HG03097 (cell line): ENCODE results near the gene FARP1.

Source experiments
- ATAC-seq: cut with Tn5 transposase; IDR thresholded peaks from one replicate; pipeline ENCODE4 v1.9.1; 2021; ENCODE audit not compliant: unreplicated experiment, low FRiP score

Gene FARP1

DNA sequence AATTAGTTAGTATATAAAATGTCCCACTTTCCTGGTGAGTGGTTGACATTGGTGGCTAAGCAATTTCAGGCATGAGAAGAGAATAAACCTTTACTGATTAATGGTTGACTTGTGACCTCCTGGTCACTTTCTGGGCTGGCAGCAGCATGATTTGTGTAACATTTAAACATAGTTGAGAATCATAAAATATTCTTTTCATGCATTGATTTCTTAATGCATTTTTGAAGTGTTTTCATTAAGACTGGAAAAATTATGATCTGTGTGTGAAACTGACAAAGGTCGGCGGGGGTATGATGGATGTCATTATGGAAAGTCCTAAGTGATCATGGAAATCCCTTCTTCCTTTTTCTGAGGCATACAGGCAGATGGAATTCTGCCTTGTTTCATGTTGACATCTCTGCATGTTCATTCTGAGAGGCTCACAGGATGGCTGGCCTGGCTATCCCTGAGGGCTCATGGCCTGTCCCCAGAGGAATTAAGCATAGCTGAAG is 132.8 kb downstream of the FARP1 start:
- ATAC-seq = no peak

DNA sequence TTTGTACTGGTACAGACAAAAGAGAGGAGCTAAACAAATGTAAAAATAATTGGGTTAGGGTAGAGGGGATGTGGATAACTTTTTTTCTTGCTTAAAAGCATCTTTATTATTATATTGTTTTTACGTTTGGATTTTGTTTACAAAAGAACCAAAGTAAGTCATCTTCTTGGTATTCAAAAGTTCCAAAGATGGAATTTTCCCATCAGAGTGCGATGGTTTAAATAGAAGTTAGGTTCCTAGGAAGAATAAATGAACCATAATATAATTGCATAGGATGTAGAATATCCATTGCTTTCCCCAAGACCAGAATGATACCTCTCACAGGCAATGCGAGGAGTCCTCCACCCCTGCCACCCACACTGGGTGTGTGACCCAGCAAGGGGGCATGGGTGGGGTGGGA is 133.6 kb downstream of the FARP1 start:
- no peak for ATAC-seq

DNA sequence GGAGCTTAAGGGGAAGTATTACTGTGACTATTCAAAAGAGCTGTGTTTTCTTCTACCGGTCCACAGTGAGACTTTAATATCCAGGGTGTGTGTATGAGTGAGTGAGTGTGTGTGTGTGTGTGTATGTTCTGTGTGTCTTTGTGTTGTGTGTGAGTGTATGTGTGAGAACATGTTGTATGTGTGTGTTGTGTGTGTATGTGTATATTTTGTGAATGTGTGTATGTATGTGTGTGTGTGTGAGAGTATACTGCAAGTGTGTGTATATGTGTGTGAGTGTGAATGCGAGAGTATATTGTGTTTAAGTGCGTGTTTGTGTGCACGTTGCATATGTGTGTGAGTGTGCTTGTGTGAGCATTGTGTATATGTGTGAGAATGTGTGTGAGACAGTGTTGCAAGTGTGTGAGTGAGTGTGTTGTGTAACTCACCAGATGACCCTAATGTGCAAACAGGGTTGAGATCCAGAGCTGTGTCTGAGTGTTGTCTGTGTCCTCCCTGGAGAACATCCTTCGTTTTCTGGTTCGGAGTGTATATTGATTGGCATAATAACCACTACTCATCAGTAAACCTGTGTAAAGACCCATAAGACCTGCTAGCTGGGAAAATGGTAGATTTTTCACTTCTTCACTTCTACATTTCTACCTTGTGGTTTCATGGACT is 135.3 kb downstream of the FARP1 start:
- no peak for ATAC-seq

DNA sequence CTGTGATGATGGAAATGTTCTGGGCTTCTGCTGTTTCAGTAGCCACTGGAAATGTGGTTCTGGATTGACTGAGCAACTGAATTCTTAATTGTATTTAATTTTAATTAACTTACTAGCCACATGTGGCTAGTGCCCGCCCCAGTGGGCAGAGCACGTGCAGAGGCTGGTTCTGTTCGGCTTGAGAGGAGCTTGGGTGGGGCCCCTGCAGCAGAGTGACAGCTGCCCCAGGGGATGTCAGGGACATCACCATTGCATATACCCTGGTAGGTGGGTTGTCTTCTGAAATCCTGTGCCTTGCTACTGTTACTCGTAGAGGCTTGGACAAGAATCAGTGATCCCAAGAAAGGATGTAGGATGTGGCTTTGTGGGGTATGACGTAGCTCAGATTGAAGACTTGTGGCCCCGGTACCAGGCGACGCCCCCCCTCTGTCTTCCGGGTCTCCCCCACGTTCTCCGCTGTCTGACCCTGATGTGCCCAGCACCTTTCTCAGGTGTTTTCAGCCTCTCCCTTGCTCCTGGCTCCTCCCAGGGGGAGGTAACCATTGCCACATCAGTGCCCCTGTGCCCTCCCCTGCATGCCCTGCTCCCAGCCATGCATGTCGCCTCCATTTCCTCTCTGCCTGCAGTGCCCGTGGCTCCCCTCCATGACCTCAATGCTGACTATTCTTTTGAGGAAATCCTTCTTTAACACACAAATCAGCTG is 136.7 kb downstream of the FARP1 start:
- peak; percentile 91 for ATAC-seq

DNA sequence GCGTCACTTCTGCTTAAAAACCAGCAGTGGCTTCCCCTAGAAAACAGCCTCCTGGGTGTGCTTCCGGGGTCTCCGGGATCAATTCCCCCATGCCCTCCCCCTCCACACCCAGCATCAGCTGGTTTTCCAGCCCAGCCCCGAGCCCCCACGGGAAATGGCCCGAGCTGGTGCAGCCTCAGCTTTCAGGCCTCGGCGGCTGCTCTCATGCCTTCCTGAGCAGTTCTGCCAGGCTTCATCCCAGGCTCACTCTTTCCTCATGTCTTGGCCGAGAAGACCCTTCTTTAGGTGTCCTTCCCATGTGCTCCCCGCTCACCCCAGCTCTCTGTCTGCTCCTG is 137.2 kb downstream of the FARP1 start:
- ATAC-seq = peak; percentile 8

DNA sequence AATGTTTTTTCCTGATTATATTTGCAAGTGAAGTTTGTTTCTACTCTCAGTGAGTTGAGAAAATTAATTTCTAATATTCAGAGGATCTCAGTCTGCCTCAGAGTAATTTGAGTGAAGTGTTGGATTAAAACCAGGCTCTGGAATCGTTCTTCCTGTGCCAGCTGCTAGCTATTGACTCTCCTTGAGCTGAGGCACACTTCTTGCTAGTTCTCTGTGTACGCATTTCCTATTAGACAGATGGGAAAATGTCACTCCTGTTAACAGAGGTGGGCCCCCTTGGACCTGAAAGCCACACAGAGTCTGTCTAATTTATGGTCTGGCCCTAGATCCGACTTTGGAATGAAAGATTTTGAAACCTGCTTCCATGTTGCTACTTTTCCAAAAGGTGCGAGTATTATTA is 141.8 kb downstream of the FARP1 start:
- no peak for ATAC-seq

DNA sequence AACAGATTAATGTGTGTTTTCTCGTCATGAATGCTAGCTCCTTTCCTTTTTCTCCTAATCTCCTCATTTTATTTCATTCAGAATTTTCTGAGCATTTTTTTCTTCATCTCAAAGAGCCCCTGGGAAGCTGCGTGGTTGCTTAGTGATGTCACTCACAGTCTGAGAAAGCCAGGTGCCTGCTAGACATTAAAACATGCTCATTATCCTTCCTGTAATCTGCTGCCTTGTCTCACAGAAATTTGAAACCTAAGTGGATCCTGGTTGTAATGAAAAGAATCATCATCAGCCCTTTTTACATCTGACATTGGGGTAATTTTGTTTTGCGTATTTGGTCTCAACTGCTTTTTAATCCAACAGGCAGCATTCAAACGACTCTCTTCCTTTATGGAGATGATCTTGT is 142.4 kb downstream of the FARP1 start:
- no peak for ATAC-seq

DNA sequence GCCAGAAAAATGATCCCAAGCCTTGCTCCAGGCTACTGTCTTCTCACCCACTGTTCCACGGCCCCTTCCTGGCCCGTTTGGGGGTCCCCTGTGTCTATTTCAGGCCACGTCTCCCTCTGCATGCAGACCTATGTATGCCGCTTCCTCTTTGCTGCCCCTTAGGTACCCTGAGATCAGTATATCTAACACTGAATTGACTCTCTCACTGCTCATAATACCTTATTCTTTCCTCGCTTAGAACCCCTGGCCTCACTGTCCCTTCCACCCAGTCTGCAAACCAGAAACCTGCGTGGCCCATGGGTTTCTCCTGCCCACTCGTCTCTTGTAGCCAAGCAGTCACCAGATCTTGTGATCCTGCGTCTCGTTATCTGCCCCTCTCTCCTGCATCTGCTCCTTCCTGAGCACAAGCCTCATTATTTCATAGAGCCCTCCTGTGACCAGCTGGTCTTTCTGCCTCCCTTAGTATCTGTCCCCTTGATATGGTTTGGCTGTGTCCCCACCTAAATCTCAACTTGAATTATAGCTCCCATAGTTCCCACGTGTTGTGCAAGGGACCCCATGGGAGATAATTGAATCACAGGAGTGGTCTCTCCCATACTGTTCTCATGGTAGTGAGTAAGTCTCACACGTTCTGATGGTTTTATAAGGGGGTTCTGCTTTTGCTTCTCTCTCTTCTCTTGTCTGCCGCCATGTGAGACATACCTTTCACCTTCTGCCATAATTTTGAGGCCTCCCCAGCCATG is 143.1 kb downstream of the FARP1 start:
- ATAC-seq = no peak

DNA sequence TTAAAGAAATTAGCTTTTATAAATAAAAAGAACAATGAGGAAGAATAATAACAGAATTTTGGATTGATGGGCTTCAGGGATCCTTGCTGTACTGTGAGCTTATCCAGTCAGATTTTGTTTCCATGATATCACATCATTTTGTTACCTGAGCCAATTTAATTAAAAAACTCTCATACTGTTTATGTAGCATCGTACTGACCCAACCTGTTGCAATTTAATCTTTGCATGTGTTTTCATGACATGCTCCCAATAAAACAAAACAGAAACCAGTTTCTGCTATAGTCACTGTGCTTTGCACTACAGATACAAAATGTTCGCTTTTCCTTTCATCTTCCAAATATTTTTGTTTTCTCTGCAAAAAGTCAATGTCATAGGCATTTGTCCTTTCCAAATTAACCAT is 143.9 kb downstream of the FARP1 start:
- ATAC-seq = no peak

DNA sequence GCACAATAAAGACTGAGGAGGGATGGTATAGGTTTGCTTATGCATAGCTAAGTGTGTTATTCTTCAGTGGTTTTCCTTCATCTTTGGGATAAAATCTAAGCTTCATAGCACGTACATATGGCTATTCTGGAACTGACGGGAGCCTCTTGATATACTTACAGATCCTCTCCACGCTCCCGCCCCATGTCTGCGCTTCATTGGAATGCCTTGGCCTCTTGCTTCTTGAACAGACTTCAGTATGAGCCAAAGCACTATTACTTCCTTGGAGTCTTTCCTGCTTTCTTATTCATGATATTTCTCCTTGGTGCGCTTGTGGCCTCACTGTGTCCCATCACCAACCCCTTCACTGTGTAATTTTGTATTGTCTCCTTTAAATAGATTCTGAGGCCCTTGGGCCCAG is 145.3 kb downstream of the FARP1 start:
- no peak for ATAC-seq

DNA sequence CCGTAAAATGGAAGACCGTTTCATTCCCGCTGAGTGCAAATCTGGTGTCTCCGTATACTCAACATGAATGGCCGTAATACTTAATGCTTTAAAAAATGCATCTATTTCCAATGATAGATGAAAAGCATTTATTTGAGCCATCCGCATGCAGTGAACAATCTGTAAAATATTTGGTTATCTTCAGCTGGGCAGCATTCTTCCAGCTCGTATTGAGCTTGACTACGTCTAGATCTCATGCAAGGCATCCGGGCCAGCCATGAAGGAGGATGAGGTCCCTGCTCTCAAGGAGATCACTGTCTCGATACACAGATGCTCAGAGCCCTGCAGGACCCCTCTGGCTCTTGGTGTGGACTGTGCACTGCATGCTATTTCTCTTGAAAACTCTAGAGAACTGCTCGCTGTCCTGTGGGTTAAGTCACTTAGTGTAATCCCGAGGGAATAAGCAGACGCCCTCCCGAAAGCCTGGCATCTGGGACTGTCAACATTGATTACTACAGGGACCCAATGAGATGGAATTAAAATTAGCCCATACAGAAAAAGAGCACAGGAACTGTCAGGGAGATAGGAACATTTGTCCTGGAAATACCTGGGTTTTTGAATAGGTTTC is 146.5 kb downstream of the FARP1 start:
- ATAC-seq = no peak

DNA sequence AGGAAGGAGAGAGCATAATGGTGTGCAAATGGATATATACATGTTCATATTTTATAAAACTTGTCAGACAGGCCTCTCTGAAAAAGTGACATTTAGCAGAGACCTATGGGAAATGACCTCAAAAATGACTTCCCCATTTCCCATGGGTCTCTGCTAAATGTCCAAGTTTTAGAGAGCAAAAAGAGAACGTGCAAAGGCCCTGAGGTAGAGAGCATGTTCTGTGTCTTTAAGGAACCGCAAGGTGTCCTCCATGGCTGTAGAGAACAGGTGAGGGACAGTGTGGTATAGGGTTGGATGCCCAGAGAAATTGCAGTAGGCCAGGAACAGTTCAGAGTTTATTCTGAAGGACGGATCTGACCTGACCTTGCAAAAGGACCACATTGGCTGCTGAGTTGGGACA is 147.4 kb downstream of the FARP1 start:
- no peak for ATAC-seq

DNA sequence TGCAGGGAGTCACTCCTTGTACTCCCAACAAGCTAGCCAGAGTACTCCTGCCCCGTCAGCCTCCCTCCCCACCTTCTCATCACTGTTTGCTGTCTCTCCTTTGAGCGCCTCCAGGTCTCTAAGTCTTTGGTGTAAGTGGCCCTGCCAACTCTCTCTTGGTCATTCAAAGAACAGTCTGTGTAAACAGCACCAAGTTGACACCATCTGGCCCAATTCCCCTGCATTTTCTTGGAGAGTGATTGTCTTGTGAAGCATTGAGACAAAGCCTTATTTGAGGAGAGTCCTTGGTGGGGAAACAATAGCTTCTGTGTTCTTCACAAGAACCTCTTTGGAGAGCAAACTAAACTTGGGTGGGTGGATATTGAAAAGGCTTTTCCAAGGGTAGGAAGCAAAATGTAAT is 148.8 kb downstream of the FARP1 start:
- no peak for ATAC-seq

DNA sequence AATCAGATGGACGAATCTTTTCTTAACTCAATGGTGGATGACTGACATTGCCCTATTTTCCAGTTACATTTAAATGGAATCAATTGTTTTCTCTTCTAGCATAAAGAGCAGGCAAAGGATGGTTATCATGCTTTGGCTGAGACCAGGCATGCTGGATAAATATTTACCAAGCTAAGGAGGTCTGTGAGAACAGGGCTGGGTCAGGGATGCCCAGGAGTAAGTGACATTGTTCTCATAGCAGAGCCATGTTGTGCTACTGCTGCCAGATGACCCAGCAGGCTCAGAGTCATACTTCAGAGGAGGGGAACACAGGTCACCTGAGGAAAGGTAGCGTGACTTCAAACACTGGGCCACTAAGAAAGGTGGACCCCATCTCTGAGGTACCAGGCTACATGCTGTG is 150.2 kb downstream of the FARP1 start:
- no peak for ATAC-seq

DNA sequence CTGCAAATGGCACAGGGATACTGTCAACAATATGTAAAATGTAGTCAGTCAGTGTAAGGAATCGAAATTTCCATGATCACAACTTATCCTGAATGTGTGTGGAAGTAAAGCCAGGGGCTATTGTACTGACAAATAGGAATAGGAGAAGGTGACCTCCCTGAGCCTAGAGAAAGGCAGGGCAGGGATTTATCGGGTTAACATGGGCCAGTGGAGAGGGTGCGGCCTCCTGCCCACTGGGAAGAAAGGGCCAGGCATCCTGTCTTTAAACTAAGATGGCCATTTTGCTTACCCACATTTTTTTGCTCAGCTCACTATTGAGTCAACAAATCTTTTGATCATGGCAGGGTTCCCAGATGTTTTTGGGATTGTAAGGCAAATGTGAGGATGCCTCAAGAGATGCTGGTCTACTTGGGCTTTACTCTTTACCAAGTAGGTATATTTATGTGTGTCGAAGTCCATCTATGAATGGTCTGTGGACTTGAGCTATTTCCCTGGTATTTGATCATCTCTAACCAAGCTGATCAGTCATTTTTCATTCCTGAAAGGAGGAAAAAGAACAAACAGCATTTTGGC is 150.8 kb downstream of the FARP1 start:
- no peak for ATAC-seq

DNA sequence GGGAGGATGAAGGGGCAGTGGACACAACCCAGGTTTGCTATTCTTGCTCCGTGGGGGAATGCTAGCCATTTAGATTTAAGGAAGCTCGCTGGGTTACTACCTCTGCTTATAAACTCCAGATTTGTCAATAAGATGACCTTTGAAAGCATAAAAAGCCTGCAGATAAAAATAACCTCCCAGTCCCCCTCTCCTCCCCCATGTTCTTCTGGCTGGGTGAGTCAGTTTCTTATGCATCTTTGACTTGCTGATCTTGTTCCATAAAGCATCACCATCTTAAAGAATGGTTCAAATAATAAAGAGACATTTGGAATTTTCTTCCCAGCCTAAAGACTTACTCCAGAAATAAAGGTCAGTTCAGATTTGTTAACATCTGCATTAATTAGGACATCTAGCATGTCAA is 152.5 kb downstream of the FARP1 start:
- ATAC-seq = no peak

DNA sequence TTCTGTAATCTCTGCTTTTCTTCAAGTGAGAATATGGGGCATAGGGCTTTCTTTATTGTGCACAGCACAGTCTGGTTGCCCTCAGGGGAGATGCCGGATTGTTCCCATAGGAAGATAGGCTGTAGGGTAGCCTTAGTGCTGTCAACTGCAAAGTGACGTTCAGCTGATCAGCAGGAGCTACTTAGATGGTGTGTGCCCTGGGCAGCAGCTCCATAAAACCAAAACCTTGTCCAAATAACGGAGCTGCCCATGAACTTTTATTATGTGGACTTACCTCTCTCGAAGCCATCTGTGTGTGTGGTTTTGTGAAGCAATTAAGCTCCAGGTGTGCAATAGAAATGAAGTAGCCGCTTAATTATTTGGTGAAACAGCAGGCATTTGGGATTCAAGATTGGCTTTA is 154.2 kb downstream of the FARP1 start:
- no peak for ATAC-seq

DNA sequence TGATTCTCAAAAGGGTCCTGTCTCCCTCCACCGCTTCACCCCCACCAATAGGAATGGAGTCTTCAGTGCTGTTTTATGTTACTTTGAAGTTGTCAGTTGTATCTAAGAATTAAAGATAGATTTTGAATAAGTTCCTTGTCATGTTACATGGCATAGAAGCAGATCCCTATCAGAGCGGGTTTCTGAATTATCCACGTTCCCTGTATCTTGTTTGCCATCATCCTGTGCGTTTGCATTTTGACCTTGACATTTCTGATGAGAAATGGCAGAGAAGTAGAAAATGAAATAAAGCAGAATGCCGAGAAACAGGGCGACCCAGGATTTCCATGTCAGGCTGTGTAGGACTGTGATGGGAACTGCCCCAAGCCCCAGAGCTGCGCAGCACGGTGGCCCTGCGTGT is 154.9 kb downstream of the FARP1 start:
- ATAC-seq = no peak

DNA sequence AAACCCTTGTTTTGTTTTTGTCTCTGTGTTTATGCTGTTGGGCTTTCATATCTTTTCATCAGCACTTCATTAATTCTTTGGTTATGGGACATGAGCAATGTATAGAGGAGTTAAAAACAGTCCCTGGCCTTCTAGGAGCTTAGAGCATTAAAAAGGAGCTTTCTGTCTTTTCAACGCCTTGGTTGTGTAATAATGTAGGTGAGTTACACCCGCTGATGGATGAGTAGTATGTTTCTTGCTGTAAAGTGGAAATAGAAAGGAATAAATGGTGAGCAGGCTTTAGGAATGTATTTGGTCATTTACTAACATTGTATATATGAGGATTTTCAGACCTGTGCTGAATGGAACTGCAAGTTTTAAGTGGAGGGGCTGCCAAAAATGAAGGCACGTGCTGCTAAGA is 155.7 kb downstream of the FARP1 start:
- no peak for ATAC-seq

DNA sequence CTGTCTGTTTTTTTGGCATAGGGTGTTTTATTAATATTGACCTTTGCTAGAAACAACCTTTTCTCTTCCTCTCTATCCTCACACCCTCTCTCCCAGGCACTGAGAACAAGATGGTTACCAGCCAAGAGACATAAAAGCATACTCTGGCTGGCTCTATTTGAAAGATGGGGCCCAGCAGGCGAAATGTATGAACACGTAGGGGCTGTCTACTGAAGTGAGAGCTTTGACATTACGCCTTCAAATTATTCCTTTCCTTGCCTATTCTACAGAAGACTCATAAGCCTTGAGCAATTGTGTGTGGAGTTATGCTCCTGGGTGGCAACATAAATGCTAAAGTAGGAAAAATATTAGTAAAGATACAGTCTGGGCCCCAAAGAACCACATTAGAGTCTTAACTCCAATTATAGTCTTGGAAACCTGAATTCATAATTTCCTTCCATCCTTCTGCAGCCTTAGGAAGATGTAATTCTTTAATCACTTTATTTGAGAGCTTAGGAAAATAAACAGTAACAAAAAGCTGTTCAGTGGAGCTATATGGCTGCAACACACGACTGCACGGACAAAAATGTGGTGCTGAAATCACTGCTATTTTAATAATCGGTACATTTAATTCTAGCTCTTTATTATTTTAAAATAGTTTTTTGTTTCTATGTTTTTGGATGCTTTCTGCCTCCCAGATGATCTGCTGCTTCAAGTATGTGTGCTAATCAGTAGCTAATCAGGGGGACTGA is 156.5 kb downstream of the FARP1 start:
- no peak for ATAC-seq

DNA sequence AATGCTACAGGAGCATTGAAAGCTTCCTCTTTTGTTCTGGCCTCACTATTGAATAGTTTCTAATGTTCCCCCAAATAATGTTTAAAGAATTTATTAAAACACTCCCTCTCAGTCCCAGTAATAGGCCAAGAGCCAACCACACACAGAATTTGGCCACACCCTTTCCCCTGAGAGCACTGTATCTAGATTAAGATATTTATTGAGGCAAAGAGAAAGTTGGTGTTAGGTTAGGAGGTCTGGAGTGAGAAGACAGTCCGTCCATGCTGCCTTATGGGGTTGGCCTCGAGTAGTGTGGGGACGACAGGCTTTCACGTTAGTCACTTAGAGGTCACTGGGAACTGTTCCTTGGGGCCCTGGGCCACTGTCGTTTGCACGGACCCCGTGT is 157.1 kb downstream of the FARP1 start:
- ATAC-seq = no peak
